Medulla oblongata (tissue), 1 donor: ENCODE data around the gene SLC31A1.
A peak's percentile ranks its signal among the peaks of the same experiment; 100 is the strongest.

Source experiments
- DNase-seq: peaks from one replicate; pipeline ENCODE4 v3.0.0-alpha.2; 2015; ENCODE audit errors: extremely low spot score

The SLC31A1 gene

GRCh38 chr9:113221003-113221799 is at the start of gene SLC31A1, which contains the start of gene FKBP15:
TSS of gene SLC31A1 (plus strand) at chr9:113221544. CDS start at chr9:113256149, 34,605 bp downstream.
TSS of gene FKBP15 (minus strand) at chr9:113221277. CDS start at chr9:113221243, 34 bp downstream.
- DNase-seq, result peak; percentile 99

DNA sequence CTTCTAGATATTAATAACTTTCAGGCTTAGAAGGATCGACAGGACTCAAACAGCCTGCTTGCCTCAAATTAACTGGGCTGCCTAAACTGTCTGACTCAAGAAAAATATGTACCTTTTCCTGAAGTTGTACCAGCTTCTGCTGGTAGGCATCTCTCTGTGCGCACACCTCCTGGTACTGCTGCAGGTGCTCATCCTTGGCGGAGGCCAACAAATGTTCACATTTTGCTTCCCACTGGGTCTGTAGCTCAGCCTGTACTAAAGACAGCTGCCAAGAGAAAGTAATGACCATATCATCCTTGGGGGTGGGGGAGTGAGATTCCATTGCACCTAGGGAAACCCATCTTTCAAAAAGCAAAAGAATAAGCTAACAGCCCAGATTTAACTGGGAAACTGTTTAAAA is 48.0 kb upstream of the SLC31A1 start:
- DNase-seq, result no peak

- DNase-seq, result no peak
Measured at GRCh38 chr9:113176803-113177202, 44.5 kb upstream of the SLC31A1 start.

DNA sequence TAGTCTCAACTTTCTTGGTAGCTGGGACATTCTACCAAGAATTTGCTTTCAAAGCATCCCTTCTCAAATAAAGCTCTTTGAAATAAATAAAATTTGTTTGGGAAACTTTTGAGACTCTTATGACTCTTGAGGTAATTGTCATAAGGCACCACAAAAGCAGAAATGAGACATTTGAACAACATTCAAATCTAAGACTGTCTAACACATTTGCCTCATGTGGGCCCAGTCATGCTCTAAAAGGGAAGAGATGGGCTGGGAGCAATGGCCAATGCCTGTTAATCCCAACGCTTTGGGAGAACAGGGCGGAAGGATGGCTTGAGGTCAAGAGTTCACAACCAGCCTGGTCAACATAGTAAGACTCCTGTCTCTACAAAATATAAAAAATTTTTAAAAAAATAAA is 44.1 kb upstream of the SLC31A1 start:
- no peak for DNase-seq

- no peak for DNase-seq
Measured at GRCh38 chr9:113178087-113178486, 43.3 kb upstream of the SLC31A1 start.

GRCh38 chr9:113179839-113180238 is 41.5 kb upstream of the SLC31A1 start:
- DNase-seq, result no peak

DNA sequence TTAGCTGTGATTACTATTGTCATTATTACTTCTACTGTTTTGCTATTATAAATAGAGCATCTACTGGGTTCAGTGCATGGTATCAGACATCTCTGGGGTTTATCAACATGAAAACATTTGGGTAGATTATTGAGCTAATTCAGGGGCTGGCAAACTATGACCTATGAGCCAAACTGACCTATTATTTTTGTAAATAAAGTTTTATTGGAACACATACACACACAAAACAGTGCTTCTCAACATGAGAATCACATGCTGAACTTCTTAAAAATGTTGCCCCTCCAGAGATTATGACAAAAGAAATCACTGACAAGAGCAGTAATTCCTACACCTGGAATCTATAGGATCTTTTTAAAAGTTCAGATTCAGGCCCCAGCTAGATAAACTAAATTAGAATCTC is 40.2 kb upstream of the SLC31A1 start:
- no peak for DNase-seq

DNA sequence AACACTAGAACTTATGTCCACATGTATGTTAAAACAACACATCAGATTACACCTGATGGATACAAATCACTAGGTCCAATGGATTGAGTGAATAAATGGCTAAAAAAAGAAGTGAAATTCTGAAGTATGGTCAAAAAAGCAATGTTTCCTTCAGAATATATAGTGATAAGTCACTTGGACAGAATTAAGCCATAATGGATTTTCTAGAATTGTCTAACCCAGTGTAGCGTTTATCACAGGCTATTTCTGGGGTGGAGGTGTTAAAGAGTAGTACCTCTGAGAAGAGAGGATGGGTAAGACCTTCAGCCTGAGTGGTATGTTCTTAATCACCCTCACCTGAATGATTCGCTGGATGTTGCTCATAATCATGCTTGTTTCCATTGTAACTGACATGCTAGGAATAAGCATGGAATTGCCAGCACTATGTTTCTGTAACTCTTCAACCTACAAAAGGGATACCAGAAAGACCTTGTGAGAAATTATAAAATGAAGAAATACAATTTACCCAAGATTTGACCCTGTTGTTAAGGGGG is 37.3 kb upstream of the SLC31A1 start:
- DNase-seq, result no peak

GRCh38 chr9:113184539-113184938 is 36.8 kb upstream of the SLC31A1 start:
- DNase-seq, result no peak

DNA sequence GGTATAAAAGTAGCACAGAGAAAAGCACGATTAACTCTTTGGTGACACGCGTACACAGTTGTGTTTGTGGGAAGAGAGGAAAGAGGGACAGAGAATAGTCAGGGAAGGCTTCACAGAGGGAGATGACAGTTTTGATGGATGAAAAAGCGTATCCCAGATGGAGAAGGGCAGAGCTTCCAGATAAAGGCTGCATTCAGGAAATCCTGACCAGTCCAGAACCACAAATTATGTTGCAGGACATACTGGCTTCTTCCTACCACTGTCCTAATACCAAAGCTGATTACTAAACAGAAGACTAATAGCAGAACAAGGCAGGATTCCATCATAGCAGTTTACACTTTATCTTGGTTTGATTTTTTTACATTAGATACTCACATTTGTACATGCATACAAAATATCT is 36.1 kb upstream of the SLC31A1 start:
- peak; percentile 47 for DNase-seq

GRCh38 chr9:113186137-113186755 is 35.1 kb upstream of the SLC31A1 start:
- DNase-seq, result no peak

DNA sequence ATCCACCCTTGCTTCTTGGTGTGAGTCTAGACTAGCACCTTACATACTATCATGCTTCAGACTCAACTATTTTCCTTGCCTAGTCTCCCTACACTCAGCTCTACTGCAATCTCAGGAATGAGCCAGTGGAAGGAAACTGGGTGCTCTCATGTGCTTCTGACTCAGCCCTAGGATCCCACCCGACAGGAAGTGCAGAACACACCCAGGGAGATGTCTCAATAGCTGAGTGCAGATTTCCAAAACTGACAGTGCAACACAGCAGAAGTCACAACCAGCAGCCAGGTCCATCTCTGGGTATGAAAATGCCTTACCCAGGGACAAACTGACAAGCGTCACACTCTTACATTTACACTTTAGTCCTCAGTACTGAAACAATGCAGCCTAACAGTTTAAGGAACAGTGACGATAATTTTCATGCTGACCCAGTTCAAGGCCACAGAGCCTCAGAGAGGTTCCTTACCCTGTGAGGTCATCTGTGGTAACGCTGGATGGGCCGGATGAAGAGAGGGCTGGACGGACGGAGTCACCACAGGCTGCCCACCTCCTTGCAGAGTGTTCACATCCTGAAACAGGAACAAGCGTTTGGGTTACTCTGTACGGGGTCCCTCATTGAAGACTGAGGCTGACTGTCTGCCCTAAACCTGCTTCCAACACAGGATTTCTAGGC is 33.3 kb upstream of the SLC31A1 start:
- DNase-seq, result peak; percentile 70

- no peak for DNase-seq
Measured at GRCh38 chr9:113192455-113192854, 28.9 kb upstream of the SLC31A1 start.

- DNase-seq, result no peak
Measured at GRCh38 chr9:113199683-113200329, 21.5 kb upstream of the SLC31A1 start.

GRCh38 chr9:113205432-113205831 is 15.9 kb upstream of the SLC31A1 start:
- no peak for DNase-seq

GRCh38 chr9:113205861-113206260 is 15.5 kb upstream of the SLC31A1 start:
- DNase-seq, result no peak

- DNase-seq, result peak; percentile 66
Measured at GRCh38 chr9:113210815-113211214, 10.5 kb upstream of the SLC31A1 start.

DNA sequence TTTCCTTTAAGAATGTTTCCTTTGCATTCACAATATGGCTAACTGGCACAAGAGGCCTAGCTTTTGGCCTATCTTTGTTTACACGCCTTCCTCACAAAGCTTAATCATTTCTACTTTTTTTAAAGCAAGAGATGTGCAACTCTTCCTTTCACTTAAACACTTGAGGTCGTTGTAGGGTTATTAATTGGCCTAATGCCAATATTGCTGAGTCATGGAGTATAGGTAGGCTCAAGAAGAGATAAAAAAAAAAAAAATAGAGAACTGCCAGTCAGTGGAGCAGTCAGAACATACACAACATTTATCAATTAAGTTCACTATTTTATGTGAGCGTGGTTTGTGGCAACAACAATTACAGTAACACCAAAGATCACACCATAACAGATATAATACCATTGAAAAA is 6.2 kb upstream of the SLC31A1 start:
- no peak for DNase-seq

- no peak for DNase-seq
Measured at GRCh38 chr9:113216406-113216805, 4.9 kb upstream of the SLC31A1 start.

- peak; percentile 62 for DNase-seq
Measured at GRCh38 chr9:113219186-113219936, 2.0 kb upstream of the SLC31A1 start.

GRCh38 chr9:113219969-113220368 is 1.4 kb upstream of the SLC31A1 start:
- peak; percentile 40 for DNase-seq
